Nephron progenitor cell (in vitro differentiated cells): Measurements from ENCODE around the gene HLA-DMB.

Experiments
- DNase-seq: peaks from one replicate; pipeline ENCODE4 v3.0.0; 2021
- H3K27ac Mint-ChIP-seq: 2 replicates; pipeline ENCODE4 v1.8.0; 2021; ENCODE audit warnings: mild to moderate bottlenecking, moderate library complexity, mixed read lengths
- H3K27me3 Mint-ChIP-seq: 2 replicates; pipeline ENCODE4 v1.8.0; 2021; ENCODE audit warnings: mild to moderate bottlenecking, low read depth, mixed read lengths; ENCODE audit not compliant: poor library complexity
- H3K36me3 Mint-ChIP-seq: 2 replicates; pipeline ENCODE4 v1.8.0; 2021; ENCODE audit warnings: low read depth, mixed read lengths
- H3K4me1 Mint-ChIP-seq: 2 replicates; pipeline ENCODE4 v1.8.0; 2021; ENCODE audit warnings: mixed read lengths
- H3K4me3 Mint-ChIP-seq: 2 replicates; pipeline ENCODE4 v1.8.0; 2021; ENCODE audit warnings: mild to moderate bottlenecking, moderate library complexity, mixed read lengths
- H3K9me3 Mint-ChIP-seq: 2 replicates; pipeline ENCODE4 v1.8.0; 2021; ENCODE audit warnings: mild to moderate bottlenecking, moderate library complexity, mixed read lengths
- TF ChIP-seq, protein P1 (sequence below): fragments of 200-600 bp; sonication (generic); IDR thresholded peaks from 2 replicates; pipeline ENCODE4 v1.5.0; 2021; ENCODE audit warnings: antibody characterized with exemption

The HLA-DMB gene

DNA sequence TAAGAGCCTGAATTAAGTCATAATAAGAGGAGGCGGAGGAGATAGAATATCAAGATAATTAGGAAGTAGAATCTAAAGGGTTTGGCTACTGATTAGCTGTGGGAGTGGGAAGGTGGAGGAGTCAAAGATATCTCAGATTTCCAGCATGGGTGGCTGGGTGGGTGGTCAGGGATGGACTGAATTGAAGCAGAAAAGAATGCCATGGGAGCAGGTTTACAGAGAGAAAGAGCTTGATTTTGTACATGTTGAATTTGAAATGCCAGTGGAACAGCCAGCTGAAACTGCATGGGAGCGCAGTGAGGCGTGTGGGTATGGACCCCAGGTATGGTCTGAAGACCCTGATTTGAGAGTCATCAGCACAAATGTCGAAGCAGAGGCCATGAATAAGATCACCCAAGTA, 13.4 kb upstream of the HLA-DMB start:
- no peak overlapping the region for H3K27ac Mint-ChIP-seq
- peak overlapping the region; percentile 29 for H3K4me3 Mint-ChIP-seq
- TF ChIP-seq, protein P1, sequence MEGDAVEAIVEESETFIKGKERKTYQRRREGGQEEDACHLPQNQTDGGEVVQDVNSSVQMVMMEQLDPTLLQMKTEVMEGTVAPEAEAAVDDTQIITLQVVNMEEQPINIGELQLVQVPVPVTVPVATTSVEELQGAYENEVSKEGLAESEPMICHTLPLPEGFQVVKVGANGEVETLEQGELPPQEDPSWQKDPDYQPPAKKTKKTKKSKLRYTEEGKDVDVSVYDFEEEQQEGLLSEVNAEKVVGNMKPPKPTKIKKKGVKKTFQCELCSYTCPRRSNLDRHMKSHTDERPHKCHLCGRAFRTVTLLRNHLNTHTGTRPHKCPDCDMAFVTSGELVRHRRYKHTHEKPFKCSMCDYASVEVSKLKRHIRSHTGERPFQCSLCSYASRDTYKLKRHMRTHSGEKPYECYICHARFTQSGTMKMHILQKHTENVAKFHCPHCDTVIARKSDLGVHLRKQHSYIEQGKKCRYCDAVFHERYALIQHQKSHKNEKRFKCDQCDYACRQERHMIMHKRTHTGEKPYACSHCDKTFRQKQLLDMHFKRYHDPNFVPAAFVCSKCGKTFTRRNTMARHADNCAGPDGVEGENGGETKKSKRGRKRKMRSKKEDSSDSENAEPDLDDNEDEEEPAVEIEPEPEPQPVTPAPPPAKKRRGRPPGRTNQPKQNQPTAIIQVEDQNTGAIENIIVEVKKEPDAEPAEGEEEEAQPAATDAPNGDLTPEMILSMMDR: no peak
- DNase-seq: no peak
- H3K36me3 Mint-ChIP-seq: peaks cover 5% of the 10 kb centered on the region
- H3K9me3 Mint-ChIP-seq: no peaks in the 10 kb centered on the region
- H3K27me3 Mint-ChIP-seq: peaks cover 11% of the 10 kb centered on the region
- H3K4me1 Mint-ChIP-seq: peaks cover 42% of the 10 kb centered on the region

GRCh38 chr6:32953775-32954174, 12.9 kb upstream of the HLA-DMB start:
- DNase-seq: no peak
- H3K4me3 Mint-ChIP-seq: no peak overlapping the region
- TF ChIP-seq, protein P1: no peak
- peaks cover 5% of the 10 kb centered on the region for H3K36me3 Mint-ChIP-seq
- peak overlapping the region; percentile 6 for H3K27ac Mint-ChIP-seq
- H3K4me1 Mint-ChIP-seq: peaks cover 46% of the 10 kb centered on the region
- H3K27me3 Mint-ChIP-seq: peaks cover 11% of the 10 kb centered on the region
- H3K9me3 Mint-ChIP-seq: no peaks in the 10 kb centered on the region

DNA sequence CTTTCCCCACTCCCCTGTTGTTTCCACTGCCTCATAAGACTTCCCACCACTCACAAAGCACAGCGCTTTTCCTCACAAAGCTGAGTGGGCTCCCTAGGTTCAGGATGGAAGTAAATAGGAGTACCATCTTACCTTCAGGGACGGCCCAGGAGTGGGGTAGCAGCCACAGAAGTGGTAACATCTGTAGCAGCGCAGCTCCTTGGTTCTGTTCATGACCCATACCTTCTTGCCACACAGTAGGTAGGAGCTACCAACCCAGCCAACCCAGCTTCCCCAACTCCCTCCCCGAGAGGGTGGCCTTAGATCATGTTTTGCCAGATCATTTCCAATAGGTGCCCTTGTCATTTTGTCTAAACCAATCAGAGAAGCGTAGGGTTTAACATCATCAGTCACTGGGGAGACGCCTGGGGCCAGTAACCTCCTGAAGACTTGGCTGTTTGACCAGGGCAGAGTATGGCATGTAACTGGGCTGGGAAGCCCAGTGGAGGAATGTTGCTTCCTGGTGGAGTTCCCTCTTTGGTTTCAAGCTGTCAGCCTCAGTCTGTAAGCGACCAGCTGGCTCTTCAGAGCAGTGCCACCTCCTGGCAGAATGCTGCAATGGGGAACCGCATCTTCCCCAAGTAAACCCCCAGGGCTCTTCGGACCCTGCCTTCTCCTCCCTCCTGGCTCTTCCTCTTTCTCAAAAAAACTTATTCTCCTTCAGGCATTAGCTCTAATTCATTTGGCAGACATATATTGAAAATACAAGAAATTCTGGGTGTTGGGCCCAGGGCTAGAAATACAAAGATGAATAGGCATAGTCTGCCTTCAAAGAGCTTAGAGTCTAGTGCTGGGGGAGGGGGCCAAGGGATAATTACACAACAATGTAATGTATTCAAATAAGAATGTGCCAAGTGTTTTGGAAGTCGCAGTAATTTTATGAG, 12.2 kb upstream of the HLA-DMB start, which contains the start of gene HLA-DMA:
Gene HLA-DMA, minus strand, starts transcription at position 281 of the 923 bp plus-strand sequence. Its CDS starts 61 bp downstream, at position 220.
- no peak within 1 kb of the TSS for H3K4me3 Mint-ChIP-seq
- peak within 1 kb of the TSS; percentile 6 for H3K27ac Mint-ChIP-seq
- H3K9me3 Mint-ChIP-seq: no peaks in the 10 kb centered on the region
- TF ChIP-seq, protein P1: peak; percentile 52
- peaks cover 4% of the 10 kb centered on the region for H3K36me3 Mint-ChIP-seq
- H3K4me1 Mint-ChIP-seq: peaks cover 53% of the 10 kb centered on the region
- peak; percentile 48 for DNase-seq
- H3K27me3 Mint-ChIP-seq: peaks cover 11% of the 10 kb centered on the region

DNA sequence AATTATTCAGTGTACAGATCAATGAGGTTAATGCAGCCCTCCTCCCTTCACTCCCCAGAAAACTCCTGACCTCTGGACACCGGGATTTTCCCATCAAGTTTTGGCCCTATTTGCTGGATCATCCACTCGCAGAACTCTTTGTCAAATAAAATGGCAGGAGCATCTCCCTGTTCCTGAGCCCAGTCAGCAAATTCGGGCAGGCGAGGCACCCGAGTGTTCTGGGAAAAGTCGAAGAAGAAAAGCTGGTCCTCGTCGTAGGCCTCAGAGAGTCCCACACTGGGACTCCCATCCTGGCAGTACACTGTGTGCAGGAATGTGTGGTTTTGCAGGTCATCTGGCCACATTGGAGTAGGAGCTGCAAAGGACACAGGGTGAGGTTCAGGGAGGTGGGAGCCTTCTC, 9.6 kb upstream of the HLA-DMB start:
- no peak overlapping the region for H3K4me3 Mint-ChIP-seq
- H3K27me3 Mint-ChIP-seq: peaks cover 11% of the 10 kb centered on the region
- no peaks in the 10 kb centered on the region for H3K36me3 Mint-ChIP-seq
- H3K27ac Mint-ChIP-seq: no peak overlapping the region
- TF ChIP-seq, protein P1: no peak
- DNase-seq: no peak
- H3K9me3 Mint-ChIP-seq: peaks cover under 1% of the 10 kb centered on the region
- peaks cover 58% of the 10 kb centered on the region for H3K4me1 Mint-ChIP-seq

GRCh38 chr6:32950010-32950409, 9.2 kb upstream of the HLA-DMB start:
- Mint-ChIP-seq H3K36me3 (no peaks in the 10 kb centered on the region), H3K4me3 (no peak overlapping the region), H3K27me3 (peaks cover 6% of the 10 kb centered on the region), H3K4me1 (peaks cover 58% of the 10 kb centered on the region), H3K27ac (no peak overlapping the region), H3K9me3 (peaks cover 5% of the 10 kb centered on the region)
- TF ChIP-seq, protein P1: no peak
- DNase-seq: no peak
